Measurements from ENCODE around the gene SLC6A17. TPM values are rescaled to one million over a fixed set of nuclear protein-coding genes. Genes with fewer than 3 reads are reported as not detected.

The SLC6A17 gene
- total RNA-seq, 1 experiment from 2014 or later: not detected

DNA sequence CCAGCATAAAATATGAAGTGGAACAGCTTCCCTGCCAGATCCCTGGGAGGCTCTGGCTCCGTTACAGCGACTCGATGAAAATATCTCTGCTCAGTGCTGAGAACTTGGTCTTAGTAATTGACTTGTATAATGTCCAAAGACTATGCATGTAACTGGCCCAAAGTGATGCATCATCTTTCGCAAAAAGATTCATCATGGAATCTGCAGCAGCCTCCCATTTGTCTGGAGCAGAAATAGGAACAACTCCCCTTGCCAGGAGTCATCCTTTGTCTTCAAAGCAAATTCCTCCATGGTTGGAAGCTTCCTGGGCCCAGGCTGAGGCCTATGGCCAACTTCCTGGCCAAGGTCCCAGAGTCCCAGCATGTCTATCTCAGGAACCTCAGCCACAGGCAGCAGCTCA is 16.9 kb upstream of the SLC6A17 start:
- BruUV-seq (replicated peaks): no TSS peak
- intact Hi-C loops (cut with micrococcal nuclease; ENCODE audit: unreplicated experiment): no loop called here
- Histone ChIP-seq H3K4me3 (ENCODE audit: low read depth, low read length, poor library complexity, severe bottlenecking) (no peak overlapping the region), H3K9me3 (ENCODE audit: low read depth, low read length, poor library complexity, severe bottlenecking) (no peaks in the 10 kb centered on the region), H3K27me3 (replicated peaks; ENCODE audit: insufficient read depth, low read depth, low read length, poor library complexity) (peaks cover 83% of the 10 kb centered on the region), H3K27ac (ENCODE audit: low read depth, low read length, poor library complexity, severe bottlenecking) (no peak overlapping the region), H3K36me3 (ENCODE audit: insufficient read depth, low read length, poor library complexity, severe bottlenecking) (no peaks in the 10 kb centered on the region), H3K4me1 (ENCODE audit: insufficient read depth, low read length, poor library complexity, severe bottlenecking) (no peaks in the 10 kb centered on the region)
- DNase-seq (ENCODE audit: low spot score): no peak
- ChIA-PET CTCF (no interaction called here), POLR2A (ENCODE audit: low non-redundant PET) (no interaction called here)
- TF ChIP-seq, protein P1, sequence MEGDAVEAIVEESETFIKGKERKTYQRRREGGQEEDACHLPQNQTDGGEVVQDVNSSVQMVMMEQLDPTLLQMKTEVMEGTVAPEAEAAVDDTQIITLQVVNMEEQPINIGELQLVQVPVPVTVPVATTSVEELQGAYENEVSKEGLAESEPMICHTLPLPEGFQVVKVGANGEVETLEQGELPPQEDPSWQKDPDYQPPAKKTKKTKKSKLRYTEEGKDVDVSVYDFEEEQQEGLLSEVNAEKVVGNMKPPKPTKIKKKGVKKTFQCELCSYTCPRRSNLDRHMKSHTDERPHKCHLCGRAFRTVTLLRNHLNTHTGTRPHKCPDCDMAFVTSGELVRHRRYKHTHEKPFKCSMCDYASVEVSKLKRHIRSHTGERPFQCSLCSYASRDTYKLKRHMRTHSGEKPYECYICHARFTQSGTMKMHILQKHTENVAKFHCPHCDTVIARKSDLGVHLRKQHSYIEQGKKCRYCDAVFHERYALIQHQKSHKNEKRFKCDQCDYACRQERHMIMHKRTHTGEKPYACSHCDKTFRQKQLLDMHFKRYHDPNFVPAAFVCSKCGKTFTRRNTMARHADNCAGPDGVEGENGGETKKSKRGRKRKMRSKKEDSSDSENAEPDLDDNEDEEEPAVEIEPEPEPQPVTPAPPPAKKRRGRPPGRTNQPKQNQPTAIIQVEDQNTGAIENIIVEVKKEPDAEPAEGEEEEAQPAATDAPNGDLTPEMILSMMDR (conservative IDR thresholded peaks at IDR 0.05; ENCODE audit: low read depth, low read length): no peak
- TF ChIP-seq EZH2 (IDR thresholded peaks at IDR 0.05; ENCODE audit: borderline replicate concordance, low read depth, low read length, poor library complexity, severe bottlenecking): no peak

DNA sequence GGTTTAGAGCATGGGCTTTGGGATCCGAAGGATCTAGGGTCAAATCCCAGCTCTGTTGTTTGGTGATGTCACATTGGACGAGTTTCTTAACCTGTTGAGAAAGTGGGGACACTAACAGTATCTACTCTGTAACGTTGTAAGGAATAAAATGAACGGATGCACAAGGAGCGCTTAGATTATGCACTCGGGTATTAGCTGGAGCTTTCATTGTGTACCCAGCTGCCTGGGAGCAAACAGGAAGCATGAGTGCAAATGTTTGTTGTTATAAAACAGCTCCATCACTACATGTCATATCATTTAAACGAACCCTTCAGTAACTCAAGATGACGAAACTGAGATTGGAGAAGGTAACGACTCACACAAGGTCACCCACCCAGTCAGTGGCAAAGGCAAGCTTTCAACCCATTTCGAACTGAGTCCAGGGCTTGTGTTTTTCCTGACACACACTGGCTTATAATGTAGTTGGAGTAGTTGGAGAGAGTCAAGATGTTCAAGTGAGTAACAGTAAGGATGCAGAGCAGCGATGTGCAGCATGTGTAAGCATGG is 16.2 kb upstream of the SLC6A17 start:
- BruUV-seq (replicated peaks): no TSS peak
- Histone ChIP-seq H3K27ac (ENCODE audit: low read depth, low read length, poor library complexity, severe bottlenecking) (no peak overlapping the region), H3K36me3 (ENCODE audit: insufficient read depth, low read length, poor library complexity, severe bottlenecking) (no peaks in the 10 kb centered on the region), H3K4me3 (ENCODE audit: low read depth, low read length, poor library complexity, severe bottlenecking) (no peak overlapping the region), H3K9me3 (ENCODE audit: low read depth, low read length, poor library complexity, severe bottlenecking) (no peaks in the 10 kb centered on the region), H3K27me3 (replicated peaks; ENCODE audit: insufficient read depth, low read depth, low read length, poor library complexity) (peaks cover 83% of the 10 kb centered on the region), H3K4me1 (ENCODE audit: insufficient read depth, low read length, poor library complexity, severe bottlenecking) (no peaks in the 10 kb centered on the region)
- ChIA-PET POLR2A (ENCODE audit: low non-redundant PET) (interaction anchor here (0.6 kb wide), 1 partner anchor 170 kb away, joined by 3 read pairs; no protein-coding TSS in a partner anchor), CTCF (no interaction called here)
- no peak for DNase-seq (ENCODE audit: low spot score)
- TF ChIP-seq, protein P1 (conservative IDR thresholded peaks at IDR 0.05; ENCODE audit: low read depth, low read length): no peak
- intact Hi-C loops (cut with micrococcal nuclease; ENCODE audit: unreplicated experiment): no loop called here

DNA sequence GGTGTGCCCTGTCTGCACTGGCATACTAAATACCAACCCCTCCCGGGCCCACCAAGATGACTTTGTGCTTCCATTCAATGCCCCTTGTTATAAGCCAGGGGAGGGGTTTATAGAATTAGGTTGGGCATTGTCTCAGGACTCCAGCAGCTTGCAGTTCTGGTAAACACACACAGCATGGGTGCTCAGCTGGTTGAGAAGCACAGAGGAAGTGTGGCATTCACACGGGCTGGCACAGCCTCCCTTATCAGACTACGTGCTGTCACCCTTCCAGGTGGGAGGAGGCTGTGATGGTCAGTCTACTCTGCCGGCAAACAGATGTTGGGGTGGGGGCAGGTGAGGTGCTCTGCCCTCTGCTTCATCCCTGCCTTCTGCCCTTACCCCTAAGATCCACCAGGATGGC is 15.0 kb upstream of the SLC6A17 start:
- Histone ChIP-seq H3K9me3 (ENCODE audit: low read depth, low read length, poor library complexity, severe bottlenecking) (no peaks in the 10 kb centered on the region), H3K4me3 (ENCODE audit: low read depth, low read length, poor library complexity, severe bottlenecking) (no peak overlapping the region), H3K27me3 (replicated peaks; ENCODE audit: insufficient read depth, low read depth, low read length, poor library complexity) (peaks cover 83% of the 10 kb centered on the region), H3K27ac (ENCODE audit: low read depth, low read length, poor library complexity, severe bottlenecking) (no peak overlapping the region), H3K36me3 (ENCODE audit: insufficient read depth, low read length, poor library complexity, severe bottlenecking) (no peaks in the 10 kb centered on the region), H3K4me1 (ENCODE audit: insufficient read depth, low read length, poor library complexity, severe bottlenecking) (no peaks in the 10 kb centered on the region)
- POLR2A ChIA-PET (ENCODE audit: low non-redundant PET): no interaction called here
- CTCF ChIA-PET: no interaction called here
- no TSS peak for BruUV-seq (replicated peaks)
- no peak for DNase-seq (ENCODE audit: low spot score)
- intact Hi-C loops (cut with micrococcal nuclease; ENCODE audit: unreplicated experiment): no loop called here
- TF ChIP-seq, protein P1 (conservative IDR thresholded peaks at IDR 0.05; ENCODE audit: low read depth, low read length): no peak
- TF ChIP-seq EZH2 (IDR thresholded peaks at IDR 0.05; ENCODE audit: borderline replicate concordance, low read depth, low read length, poor library complexity, severe bottlenecking): no peak

Data from A673 (cell line).